H1 (cell line): ENCODE data around the gene PROSER3. TPM values are rescaled to one million over a fixed set of nuclear protein-coding genes. Genes with fewer than 3 reads are reported as not detected.

Source experiments
- CEBPB ChIP-seq: IDR thresholded peaks from 2 replicates; pipeline ENCODE4 v1.6.1; 2012; ENCODE audit warnings: low read depth, low read length
- EGR1 ChIP-seq: IDR thresholded peaks from 2 replicates; pipeline ENCODE4 v1.6.1; 2011; ENCODE audit warnings: low read depth, low read length, borderline replicate concordance
- POLR2AphosphoS5 ChIP-seq: IDR thresholded peaks from 2 replicates; pipeline ENCODE4 v1.6.1; 2011; ENCODE audit warnings: low read depth, low read length
- RFX5 ChIP-seq: IDR thresholded peaks from 2 replicates; pipeline ENCODE4 v1.6.1; 2011; ENCODE audit warnings: low read depth, low read length, improper control_type of control experiment, borderline replicate concordance
- SIX5 ChIP-seq: IDR thresholded peaks from 2 replicates; pipeline ENCODE4 v1.6.1; 2011; ENCODE audit warnings: mild to moderate bottlenecking, low read depth, low read length
- SP1 ChIP-seq: IDR thresholded peaks from 2 replicates; pipeline ENCODE4 v1.6.1; 2011; ENCODE audit warnings: low read depth, low read length
- SP2 ChIP-seq: IDR thresholded peaks from 2 replicates; pipeline ENCODE4 v1.6.1; 2012; ENCODE audit warnings: mild to moderate bottlenecking, low read length, inconsistent platforms
- polyA plus RNA-seq, 7 experiments: library from polyadenylated mRNA; depleted of rRNA in 3 of 7; stranded (reverse) in 5 of 7; unstranded in 2 of 7; fragments of >200 nt in 5 of 7; fragments of 200-250 nt in 2 of 7; gene quantifications; 1 replicate in 5 of 7; 2 replicates in 1 of 7; 4 replicates in 1 of 7; pipeline versions ENCODE4 v1.2.1 to v1.2.3, GENCODE V29; 2011 to 2013; ENCODE audit warnings: missing spikeins in 2 of 7, mixed read lengths in 2 of 7
- total RNA-seq: library from RNA; stranded (reverse); fragmentation: NEBNext Ultra II Directional; extraction: Animal tissue kit (Norgen Biotek cat#: 25700); gene quantifications from 2 replicates; pipeline ENCODE4 v1.2.1, GENCODE V29; 2021

The PROSER3 gene
- total and polyA plus RNA-seq, 2 of the 8 experiments (the other 6 are each of a cell fraction or from before 2014, with no cell fraction given): 17.8 to 28.9 TPM

DNA sequence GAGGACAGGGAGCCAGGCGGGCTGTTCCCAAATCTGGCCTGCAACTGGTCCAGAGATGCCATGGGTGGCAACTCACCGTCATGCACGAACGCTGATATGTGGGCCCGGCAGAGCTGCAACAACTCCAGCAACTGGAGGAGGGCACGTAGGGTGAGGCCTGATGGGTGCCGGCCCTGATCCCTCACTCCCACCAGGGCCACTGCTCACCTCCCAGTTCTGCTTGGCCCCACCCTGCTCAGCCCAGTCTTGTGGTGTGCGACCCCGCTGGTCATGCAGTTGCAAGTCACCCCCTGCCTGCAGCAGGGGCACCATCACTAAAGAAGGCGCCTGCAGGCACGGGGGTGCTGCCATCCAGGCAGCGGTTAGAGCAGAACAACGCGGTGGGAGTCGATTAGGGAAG lies 34.3 kb downstream of the PROSER3 start (continued):
- no peak for TF ChIP-seq SP2
- TF ChIP-seq SP1: no peak
- no peak for TF ChIP-seq POLR2AphosphoS5
- no peak for TF ChIP-seq RFX5
- TF ChIP-seq EGR1: no peak
- no peak for TF ChIP-seq SIX5
- TF ChIP-seq CEBPB: no peak
